Esophagus muscularis mucosa (tissue), 4 donors: ENCODE measurements around the gene MRPL55.
A peak's percentile ranks its signal among the peaks of the same experiment; 100 is the strongest.

Experiments
- EP300 ChIP-seq: sonication (generic); formaldehyde crosslinking; IDR thresholded peaks from one replicate; pipeline ENCODE4 v1.6.1; 2017; ENCODE audit warnings: antibody characterized with exemption
- POLR2AphosphoS5 ChIP-seq, 2 donors: sonication (generic); formaldehyde crosslinking; IDR thresholded peaks; one replicate each; pipeline ENCODE4 v1.6.1; 2017; ENCODE audit warnings: antibody characterized with exemption in 2 of 2
- TF ChIP-seq, protein P1 (sequence below), 3 experiments: fragments of 200-600 bp in 2 of 3; fragments of 450-650 bp in 1 of 3; sonication (generic) in 2 of 3; IDR thresholded peaks; one replicate each; pipeline ENCODE4 v1.5.1; 2017 to 2019; ENCODE audit warnings: antibody characterized with exemption in 3 of 3, mild to moderate bottlenecking in 2 of 3, moderate library complexity in 1 of 3

DNA sequence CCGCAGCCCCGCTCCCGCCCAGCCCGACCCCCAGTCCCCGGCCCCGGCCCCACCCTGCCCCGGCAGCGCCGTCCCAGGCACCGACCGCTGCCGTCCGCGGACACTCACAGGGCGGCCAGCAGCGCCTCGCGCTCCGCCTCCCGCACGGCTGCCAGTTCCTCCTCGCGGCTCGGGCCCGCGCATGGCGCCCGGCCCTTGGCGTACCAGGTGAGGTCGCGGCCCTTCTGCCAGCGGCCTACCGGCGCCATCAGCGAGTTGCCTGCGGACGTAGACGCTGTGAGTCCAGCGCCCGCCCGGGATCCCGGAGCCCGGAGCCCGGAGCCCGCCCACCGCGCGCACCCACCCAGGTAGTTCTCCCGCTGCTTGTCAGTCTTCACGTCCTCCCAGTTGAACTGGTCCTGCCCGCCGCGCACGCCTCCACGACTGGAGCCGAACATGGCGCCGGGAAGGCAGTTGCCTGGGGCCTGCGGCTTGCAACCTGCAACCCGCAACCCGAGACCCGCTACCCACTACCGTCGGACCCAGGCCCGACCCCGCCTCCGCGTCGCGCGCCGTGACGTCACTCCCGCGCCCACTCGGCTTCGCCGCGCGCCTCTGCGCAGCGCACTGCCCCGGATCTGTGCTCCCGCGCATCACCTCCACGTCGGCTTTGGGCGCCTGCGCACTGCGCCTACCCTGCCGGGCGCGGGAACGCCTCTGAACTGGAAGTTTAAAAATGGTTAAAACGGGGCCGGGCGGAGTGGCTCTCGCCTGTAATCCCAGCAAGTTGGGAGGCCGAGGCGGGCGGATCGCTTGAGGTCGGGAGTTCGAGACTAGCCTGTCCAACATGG, 6.1 kb downstream of the MRPL55 start, which contains the start of gene C1orf35:
- TF ChIP-seq, protein P1, sequence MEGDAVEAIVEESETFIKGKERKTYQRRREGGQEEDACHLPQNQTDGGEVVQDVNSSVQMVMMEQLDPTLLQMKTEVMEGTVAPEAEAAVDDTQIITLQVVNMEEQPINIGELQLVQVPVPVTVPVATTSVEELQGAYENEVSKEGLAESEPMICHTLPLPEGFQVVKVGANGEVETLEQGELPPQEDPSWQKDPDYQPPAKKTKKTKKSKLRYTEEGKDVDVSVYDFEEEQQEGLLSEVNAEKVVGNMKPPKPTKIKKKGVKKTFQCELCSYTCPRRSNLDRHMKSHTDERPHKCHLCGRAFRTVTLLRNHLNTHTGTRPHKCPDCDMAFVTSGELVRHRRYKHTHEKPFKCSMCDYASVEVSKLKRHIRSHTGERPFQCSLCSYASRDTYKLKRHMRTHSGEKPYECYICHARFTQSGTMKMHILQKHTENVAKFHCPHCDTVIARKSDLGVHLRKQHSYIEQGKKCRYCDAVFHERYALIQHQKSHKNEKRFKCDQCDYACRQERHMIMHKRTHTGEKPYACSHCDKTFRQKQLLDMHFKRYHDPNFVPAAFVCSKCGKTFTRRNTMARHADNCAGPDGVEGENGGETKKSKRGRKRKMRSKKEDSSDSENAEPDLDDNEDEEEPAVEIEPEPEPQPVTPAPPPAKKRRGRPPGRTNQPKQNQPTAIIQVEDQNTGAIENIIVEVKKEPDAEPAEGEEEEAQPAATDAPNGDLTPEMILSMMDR (IDR thresholded peaks at IDR 0.05), result no peak
- peak; percentile 89 to 99 for TF ChIP-seq POLR2AphosphoS5 (IDR thresholded peaks at IDR 0.05)
- no peak for TF ChIP-seq EP300
